Suprapubic skin (tissue), 4 donors: ENCODE measurements around the gene ECT2. TPM values are rescaled to one million over a fixed set of nuclear protein-coding genes. Genes with fewer than 3 reads are reported as not detected.

Source experiments
- DNase-seq, 2 donors: peaks; one replicate each; pipeline ENCODE4 v3.0.0-alpha.2; 2019; ENCODE audit warnings: low spot score in 2 of 2
- H3K27ac ChIP-seq: fragments of 200-600 bp; sonication (generic); one replicate; pipeline ENCODE4 v1.5.1; 2019
- H3K27me3 ChIP-seq: fragments of 200-600 bp; sonication (generic); one replicate; pipeline ENCODE4 v1.5.1; 2019
- H3K36me3 ChIP-seq: fragments of 200-600 bp; sonication (generic); one replicate; pipeline ENCODE4 v1.5.1; 2019
- H3K4me1 ChIP-seq: fragments of 200-600 bp; sonication (generic); one replicate; pipeline ENCODE4 v1.5.1; 2019
- H3K4me3 ChIP-seq: fragments of 200-600 bp; sonication (generic); one replicate; pipeline ENCODE4 v1.5.1; 2019; ENCODE audit warnings: mild to moderate bottlenecking
- H3K9me3 ChIP-seq: fragments of 200-600 bp; sonication (generic); one replicate; pipeline ENCODE4 v1.5.1; 2019
- EP300 ChIP-seq: sonication (generic); formaldehyde crosslinking; IDR thresholded peaks from one replicate; pipeline ENCODE4 v1.6.1; 2017; ENCODE audit warnings: antibody characterized with exemption
- POLR2A ChIP-seq, 2 donors: fragments of 450-650 bp; IDR thresholded peaks; one replicate each; pipeline ENCODE4 v1.6.1; 2017; ENCODE audit warnings: antibody characterized with exemption in 2 of 2, mild to moderate bottlenecking in 2 of 2, moderate library complexity in 2 of 2
- POLR2AphosphoS5 ChIP-seq, 3 donors: sonication (generic); formaldehyde crosslinking; IDR thresholded peaks; one replicate each; pipeline ENCODE4 v1.6.1; 2017; ENCODE audit warnings: antibody characterized with exemption in 3 of 3
- WGBS: methylation state at CpG from one replicate; pipeline ENCODE4 v1.1.5; 2018; 5-methylcytosine and 5-hydroxymethylcytosine counted together
- total RNA-seq, 4 donors: library from RNA; depleted of rRNA; stranded (reverse); fragments of >200 nt; gene quantifications; one replicate each; pipeline ENCODE4 v1.1.0, GENCODE V29; 2016
- TF ChIP-seq, protein P1 (sequence below), 2 donors: fragments of 200-600 bp in 1 of 2; fragments of 450-650 bp in 1 of 2; sonication (generic) in 1 of 2; IDR thresholded peaks; one replicate each; pipeline ENCODE4 v1.5.1; 2016 to 2019; ENCODE audit warnings: antibody characterized with exemption in 2 of 2, mild to moderate bottlenecking in 1 of 2, moderate library complexity in 1 of 2

ECT2 gene
- total RNA-seq, 4 donors from 2014 or later: 6.5 to 15.1 (median 9.4) TPM

DNA sequence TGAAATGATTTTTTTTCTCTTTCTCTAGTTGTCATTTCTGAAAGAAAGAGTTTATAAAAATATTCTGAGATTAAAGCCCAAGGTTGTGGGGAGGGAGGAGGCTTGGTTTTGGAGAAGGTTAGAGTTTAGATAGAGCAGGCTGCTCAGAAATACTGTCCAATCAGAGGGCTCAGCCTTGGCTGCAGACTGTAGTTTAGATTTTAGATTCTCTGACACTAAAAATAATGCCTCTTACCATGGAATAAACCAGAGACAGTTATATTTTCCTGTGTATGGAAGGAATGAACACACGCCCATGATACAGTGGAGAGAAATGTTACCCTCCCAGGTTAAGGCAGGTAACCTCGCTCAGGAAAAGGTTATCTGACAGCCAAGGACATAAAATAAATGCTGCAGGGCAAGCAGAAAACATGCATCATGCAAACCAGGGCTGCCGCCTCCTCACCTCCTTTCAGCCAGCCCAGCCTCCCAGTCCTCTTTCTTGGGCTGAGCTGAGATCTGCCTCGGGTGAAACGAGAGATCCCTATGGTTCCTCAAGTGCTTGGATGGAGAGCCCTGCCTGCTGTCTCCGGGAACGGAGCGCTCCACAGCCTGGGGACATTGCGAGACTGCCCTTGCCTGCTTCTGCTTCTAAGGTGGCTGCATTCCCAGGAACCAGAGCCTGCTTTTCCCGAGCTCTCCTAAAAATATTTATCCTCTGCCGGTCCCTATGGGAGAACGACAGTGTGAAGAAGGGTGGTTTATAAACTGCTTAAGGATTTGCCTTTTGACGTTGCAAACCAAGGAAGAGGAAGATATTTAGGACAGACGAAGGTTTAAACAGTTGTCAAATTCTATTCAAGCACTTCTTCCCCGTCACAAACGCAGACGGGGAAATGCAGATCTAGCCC is 40.5 kb upstream of the ECT2 start:
- Histone ChIP-seq H3K36me3 (no peaks in the 10 kb centered on the region), H3K9me3 (no peaks in the 10 kb centered on the region), H3K27ac (peak overlapping the region; percentile 90), H3K4me1 (peaks cover 39% of the 10 kb centered on the region), H3K27me3 (no peaks in the 10 kb centered on the region), H3K4me3 (peak overlapping the region; percentile 85)
- TF ChIP-seq, protein P1, sequence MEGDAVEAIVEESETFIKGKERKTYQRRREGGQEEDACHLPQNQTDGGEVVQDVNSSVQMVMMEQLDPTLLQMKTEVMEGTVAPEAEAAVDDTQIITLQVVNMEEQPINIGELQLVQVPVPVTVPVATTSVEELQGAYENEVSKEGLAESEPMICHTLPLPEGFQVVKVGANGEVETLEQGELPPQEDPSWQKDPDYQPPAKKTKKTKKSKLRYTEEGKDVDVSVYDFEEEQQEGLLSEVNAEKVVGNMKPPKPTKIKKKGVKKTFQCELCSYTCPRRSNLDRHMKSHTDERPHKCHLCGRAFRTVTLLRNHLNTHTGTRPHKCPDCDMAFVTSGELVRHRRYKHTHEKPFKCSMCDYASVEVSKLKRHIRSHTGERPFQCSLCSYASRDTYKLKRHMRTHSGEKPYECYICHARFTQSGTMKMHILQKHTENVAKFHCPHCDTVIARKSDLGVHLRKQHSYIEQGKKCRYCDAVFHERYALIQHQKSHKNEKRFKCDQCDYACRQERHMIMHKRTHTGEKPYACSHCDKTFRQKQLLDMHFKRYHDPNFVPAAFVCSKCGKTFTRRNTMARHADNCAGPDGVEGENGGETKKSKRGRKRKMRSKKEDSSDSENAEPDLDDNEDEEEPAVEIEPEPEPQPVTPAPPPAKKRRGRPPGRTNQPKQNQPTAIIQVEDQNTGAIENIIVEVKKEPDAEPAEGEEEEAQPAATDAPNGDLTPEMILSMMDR (IDR thresholded peaks at IDR 0.05): no peak
- TF ChIP-seq POLR2A (IDR thresholded peaks at IDR 0.05) (no peak), POLR2AphosphoS5 (IDR thresholded peaks at IDR 0.05) (no peak), EP300 (no peak)
- DNase-seq: peak in 1 of 2 donors; percentile 79
- WGBS: 2% methylated on average over 14 of the region's 17 CpGs

DNA sequence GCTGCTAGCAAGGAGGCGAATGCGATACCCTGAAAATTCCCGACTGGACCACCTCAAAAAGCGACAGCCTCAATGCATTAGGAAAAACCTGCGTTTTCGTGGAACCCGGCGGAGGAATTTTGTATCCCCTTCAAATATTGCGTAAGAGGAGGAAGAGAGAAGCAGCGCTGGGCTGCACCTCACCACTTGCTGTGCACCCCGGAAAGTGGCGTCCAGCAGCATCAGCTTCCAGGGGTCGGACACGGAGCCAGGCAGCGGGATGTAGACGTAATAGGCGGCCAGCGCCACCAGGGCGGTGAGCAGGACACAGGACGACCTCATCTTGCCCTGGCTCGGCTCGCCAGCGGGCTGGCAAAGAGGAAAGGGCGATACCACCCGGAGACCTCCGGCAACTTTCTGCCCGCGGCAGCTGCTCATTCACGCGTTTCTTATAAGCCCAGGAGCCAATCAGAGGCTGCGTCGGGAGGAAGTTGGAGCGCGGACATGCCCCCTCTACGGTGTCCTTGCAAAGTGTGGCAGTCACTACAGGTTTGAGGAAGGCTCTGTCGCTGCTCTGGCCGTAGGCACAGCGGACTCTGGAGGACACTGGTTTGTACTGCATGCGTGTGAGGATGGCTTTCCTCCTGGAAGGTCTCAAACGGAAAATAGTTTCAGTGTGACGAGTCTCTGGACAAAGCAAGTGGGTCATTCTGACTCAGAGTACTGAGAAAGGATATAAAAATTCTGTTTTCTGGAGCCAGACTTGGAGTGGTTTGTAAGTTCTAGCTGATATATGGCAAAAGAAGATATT is 39.7 kb upstream of the ECT2 start, which contains the start of gene NCEH1:
Gene NCEH1 (minus strand): TSS at position 404 of the 790 bp plus-strand sequence. CDS start 83 bp downstream, at position 321.
- Histone ChIP-seq H3K36me3 (no peaks in the 10 kb centered on the region), H3K9me3 (no peaks in the 10 kb centered on the region), H3K4me3 (peak within 1 kb of the TSS; percentile 85), H3K27ac (peak within 1 kb of the TSS; percentile 90), H3K4me1 (peaks cover 39% of the 10 kb centered on the region), H3K27me3 (no peaks in the 10 kb centered on the region)
- under 1% methylated on average over 25 of the region's 41 CpGs for WGBS
- TF ChIP-seq POLR2A (IDR thresholded peaks at IDR 0.05): peak in 1 of 2 donors; percentile 70
- TF ChIP-seq, protein P1 (IDR thresholded peaks at IDR 0.05): peak; percentile 46 to 81
- no peak for TF ChIP-seq EP300
- peak in 2 of 3 donors; percentile 41 to 50 for TF ChIP-seq POLR2AphosphoS5 (IDR thresholded peaks at IDR 0.05)
- DNase-seq: peak; percentile 95

DNA sequence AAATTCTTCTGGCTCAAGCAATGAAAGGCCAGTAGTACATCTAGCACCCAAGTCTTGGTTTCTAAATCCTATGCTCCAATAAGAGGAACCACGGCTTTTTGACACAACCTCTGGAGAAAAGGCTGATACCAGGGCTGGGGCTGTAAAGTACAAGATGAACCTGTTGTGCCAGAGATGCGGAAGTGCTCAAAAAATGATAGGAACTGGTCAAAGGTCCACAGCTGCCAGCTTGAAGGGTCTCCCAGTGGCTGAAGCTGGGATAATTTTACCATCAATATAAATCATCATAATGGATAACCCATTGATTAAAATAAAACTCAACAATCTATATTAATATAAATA is 39.1 kb upstream of the ECT2 start:
- Histone ChIP-seq H3K4me3 (peak overlapping the region; percentile 85), H3K9me3 (no peaks in the 10 kb centered on the region), H3K27ac (peak overlapping the region; percentile 90), H3K4me1 (peaks cover 39% of the 10 kb centered on the region), H3K27me3 (no peaks in the 10 kb centered on the region), H3K36me3 (no peaks in the 10 kb centered on the region)
- no peak for DNase-seq
- TF ChIP-seq EP300: no peak
- no peak for TF ChIP-seq POLR2AphosphoS5 (IDR thresholded peaks at IDR 0.05)
- TF ChIP-seq POLR2A (IDR thresholded peaks at IDR 0.05): no peak
- TF ChIP-seq, protein P1 (IDR thresholded peaks at IDR 0.05): no peak
- 27% methylated on average over 2 of the region's 2 CpGs for WGBS

DNA sequence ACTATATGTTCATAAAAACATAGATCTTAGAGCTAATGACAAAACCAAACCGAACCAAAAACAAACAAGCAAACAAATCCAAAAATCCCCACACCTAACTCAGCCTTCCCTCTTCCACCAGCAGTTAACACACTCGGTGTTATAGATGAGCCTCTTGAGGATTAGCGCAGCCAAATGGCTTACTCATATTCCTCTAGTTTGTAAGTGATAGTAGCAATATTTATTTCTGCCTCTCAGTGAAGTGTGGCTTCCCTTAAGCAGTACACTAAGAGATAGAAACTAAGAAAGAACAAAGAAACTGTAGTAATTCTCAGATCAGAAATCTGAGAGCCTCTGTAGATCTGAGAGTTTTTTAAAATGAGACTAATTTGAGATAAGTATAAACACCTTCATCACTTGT is 37.2 kb upstream of the ECT2 start:
- no peak for TF ChIP-seq POLR2A (IDR thresholded peaks at IDR 0.05)
- TF ChIP-seq, protein P1 (IDR thresholded peaks at IDR 0.05): no peak
- TF ChIP-seq EP300: no peak
- no peak for TF ChIP-seq POLR2AphosphoS5 (IDR thresholded peaks at IDR 0.05)
- H3K36me3 ChIP-seq: no peaks in the 10 kb centered on the region
- H3K27me3 ChIP-seq: no peaks in the 10 kb centered on the region
- DNase-seq: no peak
- H3K4me3 ChIP-seq: no peak overlapping the region
- H3K27ac ChIP-seq: no peak overlapping the region
- H3K4me1 ChIP-seq: peaks cover 36% of the 10 kb centered on the region
- 68% methylated on average over 3 of the region's 3 CpGs for WGBS
- no peaks in the 10 kb centered on the region for H3K9me3 ChIP-seq

DNA sequence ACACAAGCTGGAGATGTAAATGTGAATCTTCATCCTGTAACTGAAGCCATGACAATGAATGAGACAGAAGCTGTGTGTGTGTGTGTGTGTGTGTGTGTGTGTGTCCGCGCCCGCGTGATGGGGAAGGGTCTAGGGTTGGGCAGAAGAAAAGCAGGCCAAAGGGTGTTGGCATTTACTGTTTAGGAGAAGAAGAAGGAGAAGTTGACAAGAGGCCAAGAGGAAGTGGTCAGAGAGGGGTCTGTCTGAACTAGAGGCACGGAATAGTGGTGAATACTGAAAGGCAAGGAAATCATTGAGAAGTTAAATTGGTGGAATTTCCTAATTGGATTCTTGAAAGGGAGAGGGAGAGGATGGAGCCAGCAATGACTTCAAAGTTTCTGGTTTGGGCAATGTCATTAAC is 34.0 kb upstream of the ECT2 start:
- no peak for DNase-seq
- WGBS: 73% methylated on average over 5 of the region's 5 CpGs
- Histone ChIP-seq H3K36me3 (no peaks in the 10 kb centered on the region), H3K4me3 (no peak overlapping the region), H3K9me3 (no peaks in the 10 kb centered on the region), H3K4me1 (peaks cover 6% of the 10 kb centered on the region), H3K27ac (no peak overlapping the region), H3K27me3 (no peaks in the 10 kb centered on the region)
- no peak for TF ChIP-seq EP300
- no peak for TF ChIP-seq POLR2A (IDR thresholded peaks at IDR 0.05)
- no peak for TF ChIP-seq POLR2AphosphoS5 (IDR thresholded peaks at IDR 0.05)
- TF ChIP-seq, protein P1 (IDR thresholded peaks at IDR 0.05): no peak
